ENCODE measurements around the gene MACROD1. TPM values are rescaled to one million over a fixed set of nuclear protein-coding genes. Genes with fewer than 3 reads are reported as not detected.

The MACROD1 gene
- total and polyA plus RNA-seq, 2 of the 13 experiments (the other 11 are each of a cell fraction or from before 2014, with no cell fraction given) = 23.1 to 34.5 TPM

GRCh38 chr11:64077607-64078006 lies 88.3 kb downstream of the MACROD1 start:
- no TSS peak for BruUV-seq (replicated peaks)
- Histone ChIP-seq H3K4me1 (ENCODE audit: insufficient read depth, low read length) (no peaks in the 10 kb centered on the region), H3K4me2 (ENCODE audit: low read depth, low read length) (no peak overlapping the region), H2AFZ (ENCODE audit: low read length) (no peak overlapping the region), H3K4me3 (replicated peaks in 1 of 3; ENCODE audit: insufficient read depth in 1 of 3, low read depth in 2 of 3, low read length in 3 of 3) (no peak overlapping the region), H3K27me3 (ENCODE audit: control insufficient read depth in 1 of 2, insufficient read depth in 2 of 2, low read length in 2 of 2) (no peaks in the 10 kb centered on the region), H3K36me3 (replicated peaks in 1 of 2; ENCODE audit: control insufficient read depth in 1 of 2, insufficient read depth in 2 of 2, low read length in 2 of 2) (no peaks in the 10 kb centered on the region), H3K9ac (ENCODE audit: insufficient read depth, low read depth, low read length) (no peak overlapping the region), H3K27ac (ENCODE audit: extremely low read length, insufficient read depth, low read length) (no peak overlapping the region), H4K20me1 (ENCODE audit: insufficient read depth, low read length) (peaks cover 24% of the 10 kb centered on the region; the same call in 1 of the 2 replicates), H3K79me2 (ENCODE audit: insufficient read depth, low read length) (no peaks in the 10 kb centered on the region), H3K9me3 (ENCODE audit: low read length) (no peaks in the 10 kb centered on the region)
- intact Hi-C loops (cut with micrococcal nuclease; ENCODE audit: unreplicated experiment) (no loop called here), in situ Hi-C loops (cut with HindIII; ENCODE audit: extremely low pct_ligation_motif_present, low pct_unique_long_range_greater_than_20kb) (no loop called here)
- POLR2A ChIA-PET = no interaction called here
- ATAC-seq (no peak), FAIRE-seq (no peak), DNase-seq (ENCODE audit: low spot score) (no peak)
- CTCF ChIA-PET (ENCODE audit: low intra/inter-chr PET ratio, low total read pairs) = no interaction called here
- TF ChIP-seq ZNF12 (CRISPR knock-in tag; IDR thresholded peaks at IDR 0.05) = no peak
- WGBS (ENCODE audit: low lambda C conversion rate) = no CpG with 5 or more reads among the region's 12 CpGs

DNA sequence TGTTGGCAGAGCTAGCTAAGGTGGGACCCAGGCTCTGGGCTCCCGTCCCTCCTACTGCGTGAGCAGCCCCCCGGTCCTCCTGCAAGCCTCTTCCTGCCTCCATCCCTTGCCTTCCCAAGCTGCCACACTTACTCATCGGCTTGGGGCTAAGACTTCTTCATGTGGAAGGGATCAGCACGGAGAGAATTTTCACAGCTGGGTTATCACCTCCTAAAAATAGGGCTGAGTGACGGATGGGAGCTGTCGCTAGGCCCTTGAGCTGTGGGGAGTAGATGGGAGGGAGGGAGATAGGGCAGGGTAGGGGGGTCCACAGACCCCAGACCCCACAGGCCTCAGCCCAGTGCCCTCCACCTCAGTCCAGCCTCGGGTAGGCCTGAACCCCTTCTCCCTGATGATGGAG lies 89.2 kb downstream of the MACROD1 start:
- TF ChIP-seq SP140L (CRISPR knock-in tag; IDR thresholded peaks at IDR 0.05; ENCODE audit: borderline replicate concordance) (no peak), ZNF597 (CRISPR knock-in tag; IDR thresholded peaks at IDR 0.05) (no peak), MTF2 (CRISPR knock-in tag; IDR thresholded peaks at IDR 0.05; ENCODE audit: borderline replicate concordance) (no peak), ZSCAN25 (CRISPR knock-in tag; IDR thresholded peaks at IDR 0.05) (no peak), DNMT1 (CRISPR knock-in tag; IDR thresholded peaks at IDR 0.05) (no peak), ZNF234 (CRISPR knock-in tag; conservative IDR thresholded peaks at IDR 0.05) (no peak), HMGXB4 (CRISPR knock-in tag; IDR thresholded peaks at IDR 0.05; ENCODE audit: borderline replicate concordance in 1 of 2, low read depth in 1 of 2) (no peak)
- TF ChIP-seq, protein P1, sequence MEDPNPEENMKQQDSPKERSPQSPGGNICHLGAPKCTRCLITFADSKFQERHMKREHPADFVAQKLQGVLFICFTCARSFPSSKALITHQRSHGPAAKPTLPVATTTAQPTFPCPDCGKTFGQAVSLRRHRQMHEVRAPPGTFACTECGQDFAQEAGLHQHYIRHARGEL (CRISPR knock-in tag; IDR thresholded peaks at IDR 0.05) = no peak
- TF ChIP-seq, protein P2, sequence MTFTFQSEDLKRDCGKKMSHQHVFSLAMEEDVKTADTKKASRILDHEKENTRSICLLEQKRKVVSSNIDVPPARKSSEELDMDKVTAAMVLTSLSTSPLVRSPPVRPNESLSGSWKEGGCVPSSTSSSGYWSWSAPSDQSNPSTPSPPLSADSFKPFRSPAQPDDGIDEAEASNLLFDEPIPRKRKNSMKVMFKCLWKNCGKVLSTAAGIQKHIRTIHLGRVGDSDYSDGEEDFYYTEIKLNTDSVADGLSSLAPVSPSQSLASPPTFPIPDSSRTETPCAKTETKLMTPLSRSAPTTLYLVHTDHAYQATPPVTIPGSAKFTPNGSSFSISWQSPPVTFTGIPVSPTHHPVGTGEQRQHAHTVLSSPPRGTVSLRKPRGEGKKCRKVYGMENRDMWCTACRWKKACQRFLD (CRISPR knock-in tag; IDR thresholded peaks at IDR 0.05; ENCODE audit: borderline replicate concordance) = no peak
- no peaks in the 10 kb centered on the region for H3K79me2 ChIP-seq (ENCODE audit: insufficient read depth, low read length)
- H3K9me3 ChIP-seq (ENCODE audit: low read length) = no peaks in the 10 kb centered on the region
- in situ Hi-C loops (cut with HindIII; ENCODE audit: extremely low pct_ligation_motif_present, low pct_unique_long_range_greater_than_20kb) (no loop called here), intact Hi-C loops (cut with micrococcal nuclease; ENCODE audit: unreplicated experiment) (no loop called here)
- FAIRE-seq = no peak
- H3K27me3 ChIP-seq (ENCODE audit: control insufficient read depth in 1 of 2, insufficient read depth in 2 of 2, low read length in 2 of 2) = no peaks in the 10 kb centered on the region
- no peak for DNase-seq (ENCODE audit: low spot score)
- H4K20me1 ChIP-seq (ENCODE audit: insufficient read depth, low read length) = peaks cover 24% of the 10 kb centered on the region; the same call in 1 of the 2 replicates
- no peak overlapping the region for H3K27ac ChIP-seq (ENCODE audit: extremely low read length, insufficient read depth, low read length)
- H3K36me3 ChIP-seq (replicated peaks in 1 of 2; ENCODE audit: control insufficient read depth in 1 of 2, insufficient read depth in 2 of 2, low read length in 2 of 2) = no peaks in the 10 kb centered on the region
- H3K4me2 ChIP-seq (ENCODE audit: low read depth, low read length) = no peak overlapping the region
- WGBS (ENCODE audit: low lambda C conversion rate) = 84% methylated on average over 8 of the region's 8 CpGs
- no peaks in the 10 kb centered on the region for H3K4me1 ChIP-seq (ENCODE audit: insufficient read depth, low read length)
- no peak overlapping the region for H3K9ac ChIP-seq (ENCODE audit: insufficient read depth, low read depth, low read length)
- POLR2A ChIA-PET = no interaction called here
- no peak for ATAC-seq
- H2AFZ ChIP-seq (ENCODE audit: low read length) = no peak overlapping the region
- no TSS peak for BruUV-seq (replicated peaks)
- CTCF ChIA-PET (ENCODE audit: low intra/inter-chr PET ratio, low total read pairs) = no interaction called here
- no peak overlapping the region for H3K4me3 ChIP-seq (replicated peaks in 1 of 3; ENCODE audit: insufficient read depth in 1 of 3, low read depth in 2 of 3, low read length in 3 of 3)

Measured in HepG2 (cell line).